ENCODE results near the gene ZNF236.

DNA sequence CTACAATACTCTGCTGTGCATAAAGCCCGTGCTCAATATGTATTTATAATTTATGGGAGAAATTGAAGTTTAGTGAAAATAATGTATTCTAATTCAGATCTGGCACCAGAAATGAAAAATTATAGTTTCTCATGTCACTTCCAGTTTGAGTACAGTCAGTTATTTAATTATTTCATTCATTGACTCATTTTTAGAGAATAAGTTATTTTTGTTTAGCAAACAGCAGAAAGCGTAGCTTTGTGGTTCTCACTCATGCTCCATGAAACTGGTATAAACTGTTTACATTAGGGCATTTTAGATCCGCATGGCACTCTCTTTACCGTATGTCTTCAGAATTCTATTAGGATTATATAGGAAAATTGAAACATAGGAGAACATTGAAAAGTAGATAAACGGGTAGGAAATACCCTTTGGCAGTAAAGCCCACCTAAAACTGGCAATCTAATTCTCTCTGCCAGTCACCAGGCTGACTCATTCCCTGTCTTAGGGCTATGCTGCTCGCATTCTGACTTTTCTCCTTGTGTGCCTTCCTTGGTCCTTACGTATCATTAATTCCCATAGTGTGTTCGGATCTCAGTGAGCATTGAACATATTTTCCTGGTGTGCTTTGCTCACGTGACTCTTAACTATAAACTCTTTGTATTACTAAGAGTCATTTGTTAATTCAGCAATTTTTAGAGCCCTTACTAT is 106.0 kb downstream of the ZNF236 start:
- TF ChIP-seq, protein P1, sequence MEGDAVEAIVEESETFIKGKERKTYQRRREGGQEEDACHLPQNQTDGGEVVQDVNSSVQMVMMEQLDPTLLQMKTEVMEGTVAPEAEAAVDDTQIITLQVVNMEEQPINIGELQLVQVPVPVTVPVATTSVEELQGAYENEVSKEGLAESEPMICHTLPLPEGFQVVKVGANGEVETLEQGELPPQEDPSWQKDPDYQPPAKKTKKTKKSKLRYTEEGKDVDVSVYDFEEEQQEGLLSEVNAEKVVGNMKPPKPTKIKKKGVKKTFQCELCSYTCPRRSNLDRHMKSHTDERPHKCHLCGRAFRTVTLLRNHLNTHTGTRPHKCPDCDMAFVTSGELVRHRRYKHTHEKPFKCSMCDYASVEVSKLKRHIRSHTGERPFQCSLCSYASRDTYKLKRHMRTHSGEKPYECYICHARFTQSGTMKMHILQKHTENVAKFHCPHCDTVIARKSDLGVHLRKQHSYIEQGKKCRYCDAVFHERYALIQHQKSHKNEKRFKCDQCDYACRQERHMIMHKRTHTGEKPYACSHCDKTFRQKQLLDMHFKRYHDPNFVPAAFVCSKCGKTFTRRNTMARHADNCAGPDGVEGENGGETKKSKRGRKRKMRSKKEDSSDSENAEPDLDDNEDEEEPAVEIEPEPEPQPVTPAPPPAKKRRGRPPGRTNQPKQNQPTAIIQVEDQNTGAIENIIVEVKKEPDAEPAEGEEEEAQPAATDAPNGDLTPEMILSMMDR (conservative IDR thresholded peaks at IDR 0.05; ENCODE audit: low read length): no peak
- no peak for TF ChIP-seq EZH2phosphoT487 (IDR thresholded peaks at IDR 0.05; ENCODE audit: borderline replicate concordance, low read depth, low read length)
